ENCODE results near the gene PLXNA2. TPM values are rescaled to one million over a fixed set of nuclear protein-coding genes. Genes with fewer than 3 reads are reported as not detected.

Gene PLXNA2
- total and polyA plus RNA-seq, 2 of the 4 experiments (the other 2 are of a cell fraction), result 0.72 to 1.1 TPM

- no peak overlapping the region for H4K91ac ChIP-seq (ENCODE audit: insufficient read depth, low read depth, low read length)
- H3K27me3 ChIP-seq (ENCODE audit: control insufficient read depth, insufficient read depth, low read length), result no peaks in the 10 kb centered on the region
- no peak overlapping the region for H2BK15ac ChIP-seq (ENCODE audit: low read depth, low read length)
- H3K79me1 ChIP-seq (ENCODE audit: low read depth in 1 of 2, low read length in 2 of 2), result peaks cover 0 to 6% of the 10 kb centered on the region in 2 experiments; a peak in 1 of 4 replicates
- WGBS, 2 experiments (ENCODE audit: extremely low coverage in 2 of 2, insufficient read length in 1 of 2), result no CpG with 5 or more reads among the region's 7 CpGs
- dilution Hi-C loops (cut with HindIII; ENCODE audit: low sequenced_read_pairs, unreplicated experiment), result no loop called here
- H3K9me3 ChIP-seq (ENCODE audit: control insufficient read depth, insufficient read depth, low read length), result no peaks in the 10 kb centered on the region
- H3K9ac ChIP-seq (ENCODE audit: low read depth, low read length), result no peak overlapping the region
- H2AK5ac ChIP-seq (ENCODE audit: low read depth, low read length), result no peak overlapping the region
- H2BK20ac ChIP-seq (ENCODE audit: low read depth, low read length), result no peak overlapping the region
- ChIA-PET CTCF (interaction anchor here (0.6 kb wide), 1 partner anchor 21 kb away, joined by 3 read pairs; no protein-coding TSS in a partner anchor), POLR2A (ENCODE audit: unreplicated experiment) (no interaction called here)
- no peak for ATAC-seq (ENCODE audit: low read depth)
- peaks cover 7% of the 10 kb centered on the region for H3K4me1 ChIP-seq (ENCODE audit: control insufficient read depth, insufficient read depth, low read length)
- H3K4ac ChIP-seq (ENCODE audit: low read depth, low read length), result no peak overlapping the region
- no peak overlapping the region for H3K18ac ChIP-seq (ENCODE audit: low read depth, low read length)
- intact Hi-C loops (cut with micrococcal nuclease), result no loop called here
- H4K5ac ChIP-seq (ENCODE audit: low read depth, low read length), result no peak overlapping the region
- no peak overlapping the region for H2AK9ac ChIP-seq (replicated peaks; ENCODE audit: low read depth, low read length, poor library complexity)
- TF ChIP-seq USF2 (IDR thresholded peaks at IDR 0.05; ENCODE audit: low read depth, low read length), result no peak
- TF ChIP-seq NFE2L2 (IDR thresholded peaks at IDR 0.05; ENCODE audit: low read depth, low read length), result no peak
- TF ChIP-seq SMC3 (IDR thresholded peaks at IDR 0.05; ENCODE audit: low read depth, low read length), result no peak
- TF ChIP-seq, protein P1, sequence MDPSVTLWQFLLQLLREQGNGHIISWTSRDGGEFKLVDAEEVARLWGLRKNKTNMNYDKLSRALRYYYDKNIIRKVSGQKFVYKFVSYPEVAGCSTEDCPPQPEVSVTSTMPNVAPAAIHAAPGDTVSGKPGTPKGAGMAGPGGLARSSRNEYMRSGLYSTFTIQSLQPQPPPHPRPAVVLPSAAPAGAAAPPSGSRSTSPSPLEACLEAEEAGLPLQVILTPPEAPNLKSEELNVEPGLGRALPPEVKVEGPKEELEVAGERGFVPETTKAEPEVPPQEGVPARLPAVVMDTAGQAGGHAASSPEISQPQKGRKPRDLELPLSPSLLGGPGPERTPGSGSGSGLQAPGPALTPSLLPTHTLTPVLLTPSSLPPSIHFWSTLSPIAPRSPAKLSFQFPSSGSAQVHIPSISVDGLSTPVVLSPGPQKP (IDR thresholded peaks at IDR 0.05; ENCODE audit: borderline replicate concordance, low read depth, low read length), result no peak
- no peak for TF ChIP-seq MXI1 (IDR thresholded peaks at IDR 0.05; ENCODE audit: borderline replicate concordance, low read depth, low read length)
- no peak for TF ChIP-seq RAD21 (IDR thresholded peaks at IDR 0.05; ENCODE audit: low read length)
- TF ChIP-seq POLR2A (IDR thresholded peaks at IDR 0.05; ENCODE audit: low read depth, low read length), result no peak
- TF ChIP-seq CEBPB (IDR thresholded peaks at IDR 0.05; ENCODE audit: low read depth, low read length), result no peak
- TF ChIP-seq BHLHE40 (IDR thresholded peaks at IDR 0.05; ENCODE audit: low read depth, low read length), result no peak
- TF ChIP-seq CHD1 (IDR thresholded peaks at IDR 0.05; ENCODE audit: low read depth, low read length), result no peak
- TF ChIP-seq MAFK (IDR thresholded peaks at IDR 0.05; ENCODE audit: low read depth, low read length), result no peak
- TF ChIP-seq FOS (IDR thresholded peaks at IDR 0.05; ENCODE audit: low read depth, low read length), result no peak
- H2BK5ac ChIP-seq (ENCODE audit: low read depth, low read length, poor library complexity, severe bottlenecking), result no peak overlapping the region
- H3K36me3 ChIP-seq (ENCODE audit: control insufficient read depth, insufficient read depth, low read length), result no peaks in the 10 kb centered on the region
- no peaks in the 10 kb centered on the region for H4K20me1 ChIP-seq (ENCODE audit: insufficient read depth, low read length)
- in situ Hi-C loops (cut with MboI; ENCODE audit: low sequenced_read_pairs), result no loop called here
- H2BK120ac ChIP-seq (ENCODE audit: low read depth, low read length), result no peak overlapping the region
- no peak overlapping the region for H3K14ac ChIP-seq (replicated peaks; ENCODE audit: low read depth, low read length)
- no peak overlapping the region for H3K23ac ChIP-seq (ENCODE audit: low read depth, low read length)
- H3K4me3 ChIP-seq (ENCODE audit: insufficient read depth, low read depth, low read length), result no peak overlapping the region
- no peak overlapping the region for H4K8ac ChIP-seq (ENCODE audit: low read depth in 2 of 2, low read length in 2 of 2)
- no peak for DNase-seq
- no peak overlapping the region for H3K4me2 ChIP-seq (ENCODE audit: low read depth, low read length)
- H2AFZ ChIP-seq (replicated peaks; ENCODE audit: low read length, poor library complexity), result no peak overlapping the region
- H3K9me1 ChIP-seq (ENCODE audit: insufficient read depth, low read length), result peaks cover 9% of the 10 kb centered on the region
- H3K56ac ChIP-seq (ENCODE audit: extremely low read depth, insufficient read depth, low read length), result no peak overlapping the region
- no peak overlapping the region for H3K27ac ChIP-seq (ENCODE audit: insufficient read depth, low read length)
- BruUV-seq (replicated peaks), result no TSS peak
These were observed 64.2 kb downstream of the PLXNA2 start for GRCh38 chr1:208179961-208180409.
